Measurements from ENCODE around the gene ANKZF1. TPM values are rescaled to one million over a fixed set of nuclear protein-coding genes. Genes with fewer than 3 reads are reported as not detected.

The ANKZF1 gene
- total RNA-seq, 2 experiments from 2014 or later: 89.4 to 105 TPM

DNA sequence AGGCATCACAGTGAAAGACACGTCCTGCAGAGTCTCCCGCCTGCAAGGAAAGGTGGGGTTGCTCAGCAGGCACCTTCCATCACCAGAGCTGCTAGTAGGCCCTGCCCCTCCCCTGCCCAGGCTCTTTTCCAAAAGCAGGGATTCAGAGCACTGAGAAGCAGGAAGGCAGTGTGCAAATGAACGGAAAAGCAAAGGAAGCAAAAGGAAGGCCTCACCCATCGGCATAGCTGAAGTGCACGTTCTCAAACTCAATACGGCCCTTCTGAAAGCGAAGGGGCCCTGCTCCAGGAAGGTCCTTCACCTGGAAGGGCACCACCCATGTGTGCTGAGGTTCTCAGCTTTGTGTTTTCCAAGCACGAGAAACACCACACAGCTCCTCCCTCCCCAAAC, 16.6 kb upstream of the ANKZF1 start:
- H3K27ac Mint-ChIP-seq: no peak overlapping the region

DNA sequence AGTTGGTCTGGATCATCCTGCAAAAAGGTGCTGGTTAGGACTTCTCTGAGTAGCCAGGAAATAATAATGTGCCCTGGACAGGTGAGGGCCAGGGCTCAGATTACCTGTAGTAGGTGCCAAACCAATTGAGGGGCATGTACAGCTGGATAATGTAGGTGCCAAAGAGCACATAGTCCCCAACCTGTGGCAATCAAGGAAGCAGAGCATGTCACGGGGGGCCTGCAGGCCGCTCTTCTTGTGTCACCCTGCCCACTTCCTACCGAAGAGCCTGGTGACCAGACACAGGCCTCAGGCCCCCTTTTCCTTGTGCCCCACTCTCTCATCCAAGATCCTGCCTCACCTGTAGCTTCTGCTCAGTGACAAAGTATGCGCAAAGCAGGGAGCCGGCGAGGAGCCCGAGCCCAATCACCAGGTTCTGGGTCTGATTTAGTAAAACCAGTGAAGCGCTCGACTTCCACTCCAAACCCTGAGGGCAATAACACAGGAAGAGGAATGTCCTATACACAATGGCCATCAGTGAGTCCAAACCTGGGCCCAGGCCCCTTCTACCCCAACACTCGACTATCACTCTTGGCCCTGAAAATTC, 16.0 kb upstream of the ANKZF1 start:
- peaks cover 23% of the 10 kb centered on the region for H3K36me3 Mint-ChIP-seq
- no peak overlapping the region for H3K4me3 Mint-ChIP-seq
- no peaks in the 10 kb centered on the region for H3K9me3 Mint-ChIP-seq (ENCODE audit: low read depth)
- no peak for ATAC-seq
- CTCF ChIA-PET: interaction anchor here (0.9 to 7.9 kb wide), 7 partner anchors 32 to 81 kb away, joined by 3 to 92 read pairs (median 20); partner anchors contain the start of genes CNPPD1, NHEJ1, SLC23A3 and TUBA4A
- H3K27me3 Mint-ChIP-seq: no peaks in the 10 kb centered on the region
- DNase-seq: no peak
- H3K4me1 Mint-ChIP-seq: peaks cover 54% of the 10 kb centered on the region
- H3K27ac Mint-ChIP-seq: no peak overlapping the region

More for the DNA sequence above, 16.6 kb upstream of the ANKZF1 start:
- Mint-ChIP-seq H3K4me3 (no peak overlapping the region), H3K4me1 (peaks cover 58% of the 10 kb centered on the region), H3K27me3 (no peaks in the 10 kb centered on the region), H3K36me3 (peaks cover 28% of the 10 kb centered on the region), H3K9me3 (ENCODE audit: low read depth) (no peaks in the 10 kb centered on the region)
- CTCF ChIA-PET: interaction anchor here (0.9 to 7.9 kb wide), 8 partner anchors 15 to 82 kb away, joined by 3 to 92 read pairs (median 14); partner anchors contain the start of genes CNPPD1, NHEJ1, SLC23A3 and TUBA4A
- DNase-seq (no peak), ATAC-seq (no peak)

DNA sequence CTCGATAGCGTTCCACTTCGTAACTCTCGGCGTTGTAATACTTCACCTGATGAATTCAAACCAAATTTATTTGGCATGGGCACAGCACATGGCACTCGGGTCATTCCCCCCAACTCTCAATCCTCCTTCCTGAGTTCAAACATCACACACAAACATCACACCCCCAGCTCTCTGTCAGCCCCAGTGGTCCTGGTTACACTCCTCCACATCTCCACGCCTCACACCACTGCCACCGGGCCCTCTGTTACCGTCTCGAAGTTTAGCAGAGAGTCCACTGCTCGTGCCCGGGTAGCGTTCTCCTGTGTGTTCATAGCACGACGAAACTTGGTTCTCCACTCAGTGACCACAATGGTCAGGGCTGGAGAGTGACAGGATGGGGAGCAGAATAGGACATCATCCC, 15.5 kb upstream of the ANKZF1 start:
- H3K27ac Mint-ChIP-seq: peak overlapping the region; percentile 3
- H3K4me3 Mint-ChIP-seq: no peak overlapping the region
- no peaks in the 10 kb centered on the region for H3K9me3 Mint-ChIP-seq (ENCODE audit: low read depth)
- H3K27me3 Mint-ChIP-seq: no peaks in the 10 kb centered on the region
- H3K36me3 Mint-ChIP-seq: peaks cover 17% of the 10 kb centered on the region
- ATAC-seq (no peak), DNase-seq (no peak)
- H3K4me1 Mint-ChIP-seq: peaks cover 52% of the 10 kb centered on the region
- CTCF ChIA-PET: interaction anchor here (1.6 to 7.9 kb wide), 3 partner anchors 43 to 81 kb away, joined by 7 to 92 read pairs (median 66); partner anchors contain the start of genes NHEJ1 and SLC23A3

DNA sequence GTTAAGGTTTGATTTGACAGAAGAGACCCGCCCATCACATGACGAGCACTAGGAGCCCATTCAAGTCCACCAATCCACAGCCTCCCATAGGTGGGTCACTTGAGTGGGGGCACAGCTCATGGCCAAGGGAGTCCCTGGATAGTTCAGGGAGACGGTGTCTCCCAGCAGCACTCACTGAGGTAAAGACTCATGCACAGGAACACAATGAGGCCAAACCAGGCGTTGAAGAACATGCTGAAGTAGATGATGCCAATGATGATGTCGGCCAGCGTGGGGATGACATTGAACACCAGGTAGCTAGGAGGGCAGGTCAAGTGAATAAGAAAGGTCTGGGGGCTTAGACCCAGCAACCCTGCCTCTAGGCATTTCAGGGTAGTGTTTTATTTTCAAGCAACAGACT, 14.8 kb upstream of the ANKZF1 start:
- peaks cover 47% of the 10 kb centered on the region for H3K4me1 Mint-ChIP-seq
- DNase-seq (no peak), ATAC-seq (no peak)
- H3K27me3 Mint-ChIP-seq: no peaks in the 10 kb centered on the region
- no peak overlapping the region for H3K4me3 Mint-ChIP-seq
- peaks cover 14% of the 10 kb centered on the region for H3K36me3 Mint-ChIP-seq
- CTCF ChIA-PET: interaction anchor here (7.7 to 7.9 kb wide), 2 partner anchors 43 to 57 kb away, joined by 66 to 92 read pairs; partner anchors contain the start of genes NHEJ1 and SLC23A3
- H3K9me3 Mint-ChIP-seq (ENCODE audit: low read depth): no peaks in the 10 kb centered on the region
- H3K27ac Mint-ChIP-seq: no peak overlapping the region

DNA sequence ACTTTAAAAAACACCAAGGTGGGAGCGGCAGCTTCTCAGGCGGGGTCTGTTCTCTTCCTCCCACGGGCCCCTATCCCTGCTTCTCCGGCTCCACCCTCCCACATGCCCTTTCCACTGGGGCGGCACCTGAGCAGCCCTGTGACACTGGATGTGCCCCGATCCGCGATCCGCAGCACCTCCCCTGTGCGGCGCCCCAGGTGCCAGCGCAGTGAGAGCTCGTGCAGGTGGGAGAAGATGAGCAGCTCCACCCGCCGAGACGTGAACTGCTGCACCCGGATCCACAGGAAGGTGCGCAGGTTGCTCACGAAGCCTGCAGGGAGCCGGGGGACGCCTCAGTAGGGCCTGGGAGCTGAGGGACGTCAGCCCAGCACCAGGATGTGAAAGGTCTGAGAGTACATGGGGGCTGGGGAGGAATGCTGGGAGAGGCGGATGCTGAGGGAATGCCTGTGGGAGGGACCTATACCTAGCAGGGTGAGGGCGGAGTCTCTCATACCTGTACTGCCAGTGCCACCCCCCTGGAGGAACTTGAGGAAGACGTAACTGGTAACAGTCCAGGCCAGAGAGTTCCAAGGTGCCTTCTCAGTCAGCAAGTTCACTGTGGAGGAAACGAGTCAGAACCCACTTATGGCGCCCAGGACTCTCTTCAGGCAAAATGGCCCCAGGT, 13.6 kb upstream of the ANKZF1 start:
- H3K36me3 Mint-ChIP-seq: peaks cover 15% of the 10 kb centered on the region
- peaks cover 35% of the 10 kb centered on the region for H3K4me1 Mint-ChIP-seq
- CTCF ChIA-PET: interaction anchor here (0.9 to 7.9 kb wide), 10 partner anchors 9 to 83 kb away, joined by 3 to 92 read pairs (median 6); partner anchors contain the start of genes ANKZF1, ATG9A, DNAJB2 and NHEJ1
- ATAC-seq: no peak
- no peak overlapping the region for H3K27ac Mint-ChIP-seq
- no peak for DNase-seq
- H3K9me3 Mint-ChIP-seq (ENCODE audit: low read depth): no peaks in the 10 kb centered on the region
- no peak overlapping the region for H3K4me3 Mint-ChIP-seq
- H3K27me3 Mint-ChIP-seq: no peaks in the 10 kb centered on the region

DNA sequence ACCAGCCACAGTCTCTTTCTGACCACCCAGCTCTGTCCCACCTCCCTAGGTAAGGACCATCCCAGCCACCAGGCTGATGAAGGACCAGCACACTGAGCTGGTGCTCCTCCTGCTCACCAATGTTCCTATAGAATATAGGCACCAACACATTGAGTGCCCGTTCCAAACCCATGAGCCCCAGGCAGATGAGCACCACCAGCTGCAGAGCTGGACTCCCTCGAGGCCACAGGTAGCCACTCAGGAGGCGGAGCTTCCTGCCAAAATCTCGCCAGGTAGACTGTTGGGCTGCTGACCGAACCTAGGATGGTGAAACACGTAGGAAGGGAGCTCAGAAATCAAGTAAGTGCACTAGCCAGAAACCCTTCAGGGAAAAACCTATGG, 13.1 kb upstream of the ANKZF1 start:
- CTCF ChIA-PET: interaction anchor here (0.6 to 7.9 kb wide), 11 partner anchors 9 to 82 kb away, joined by 3 to 92 read pairs (median 4); partner anchors contain the start of genes ANKZF1, ATG9A, DNAJB2 and NHEJ1
- H3K4me1 Mint-ChIP-seq: peaks cover 30% of the 10 kb centered on the region
- no peak overlapping the region for H3K27ac Mint-ChIP-seq
- peak overlapping the region; percentile 37 for H3K4me3 Mint-ChIP-seq
- peaks cover 13% of the 10 kb centered on the region for H3K36me3 Mint-ChIP-seq
- ATAC-seq (no peak), DNase-seq (no peak)
- no peaks in the 10 kb centered on the region for H3K27me3 Mint-ChIP-seq
- H3K9me3 Mint-ChIP-seq (ENCODE audit: low read depth): no peaks in the 10 kb centered on the region

DNA sequence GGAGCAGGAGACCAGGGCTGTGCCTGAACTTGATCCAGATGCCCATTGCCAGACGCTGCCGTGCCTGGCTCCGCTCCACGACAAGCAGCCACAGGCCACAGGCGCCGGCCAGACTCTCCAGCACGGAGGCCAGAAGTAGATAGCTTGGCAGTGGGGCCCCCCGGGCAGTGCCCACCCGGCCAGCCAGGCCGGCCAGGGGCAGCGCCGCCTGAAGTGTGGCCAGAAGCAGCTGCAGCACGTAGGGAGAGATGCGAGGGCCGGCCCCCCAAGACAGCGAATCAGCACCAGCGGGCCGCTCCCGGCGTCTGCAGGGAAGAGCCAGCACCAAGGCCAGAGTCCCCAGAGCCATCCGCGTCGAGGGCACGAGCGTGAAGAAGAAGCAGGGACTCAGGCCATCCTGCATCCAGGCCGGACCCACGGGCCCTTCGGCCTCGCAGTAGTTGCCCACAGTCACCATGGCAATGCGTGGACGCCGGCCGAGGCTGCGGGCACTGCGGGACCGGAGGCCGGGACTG, 11.3 kb upstream of the ANKZF1 start:
- Mint-ChIP-seq H3K36me3 (peaks cover 11% of the 10 kb centered on the region), H3K4me1 (peaks cover 26% of the 10 kb centered on the region), H3K27me3 (no peaks in the 10 kb centered on the region), H3K4me3 (peak overlapping the region; percentile 76), H3K9me3 (ENCODE audit: low read depth) (no peaks in the 10 kb centered on the region), H3K27ac (peak overlapping the region; percentile 72)
- DNase-seq: no peak
- CTCF ChIA-PET: interaction anchor here (1.2 to 7.9 kb wide), 11 partner anchors 12 to 77 kb away, joined by 3 to 92 read pairs (median 5); partner anchors contain the start of genes ANKZF1, ATG9A, NHEJ1 and TUBA4B
- ATAC-seq: peak; percentile 57

DNA sequence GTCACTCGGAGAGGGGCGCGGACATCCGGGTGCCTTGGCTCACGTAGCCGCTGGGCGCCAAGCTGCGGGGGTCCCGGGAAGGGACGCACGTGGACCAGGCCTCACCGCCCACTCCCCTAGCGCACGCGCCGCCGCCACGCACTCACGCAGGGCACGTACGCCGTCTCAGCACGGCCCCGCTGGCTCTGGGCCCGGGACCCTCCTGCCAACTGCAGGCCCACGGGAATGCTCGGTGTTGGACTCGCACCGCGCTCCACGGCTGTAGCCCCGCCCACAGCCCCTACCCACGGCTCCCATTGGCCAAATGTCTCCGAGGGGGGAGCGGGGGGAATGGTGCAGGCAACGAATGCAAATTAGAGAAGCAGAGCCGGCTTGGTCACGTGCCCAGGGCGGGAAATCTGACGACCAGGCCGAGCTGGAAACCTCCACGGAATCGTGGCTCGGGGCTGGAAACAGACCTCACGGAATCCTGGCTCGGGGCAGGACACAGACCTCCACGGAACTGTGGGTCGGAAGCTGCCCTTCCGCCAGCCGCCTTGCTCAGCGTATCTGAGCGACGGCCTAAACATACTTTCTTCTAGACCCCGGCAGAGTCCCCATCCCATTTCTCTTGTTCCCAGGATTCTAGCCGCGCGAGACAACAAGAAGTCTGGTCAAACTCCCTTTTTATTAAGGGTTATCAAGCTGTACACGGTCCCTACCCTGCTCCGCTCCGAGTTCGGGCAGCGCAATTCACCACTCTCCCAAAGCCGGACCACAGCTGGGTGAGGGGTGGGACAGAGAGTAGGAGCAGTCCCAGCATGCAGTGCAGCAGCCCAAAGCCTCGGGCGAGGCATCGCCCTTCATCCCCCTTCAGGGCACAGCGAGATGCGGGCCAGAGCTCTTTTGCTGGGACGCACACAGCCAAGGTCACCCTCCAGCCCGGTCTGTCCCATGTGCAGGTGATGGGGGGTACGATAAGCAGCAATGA, 10.6 kb upstream of the ANKZF1 start, which contains the start of gene ABCB6:
Gene ABCB6, minus strand, starts transcription at position 227 of the 970 bp plus-strand sequence. CDS start 285 bp downstream, outside the sequence.
- CTCF ChIA-PET: interaction anchor here (1.1 to 4.7 kb wide), 11 partner anchors 11 to 76 kb away, joined by 3 to 26 read pairs (median 5); partner anchors contain the start of genes ANKZF1, ATG9A, TUBA4B and ZFAND2B
- Mint-ChIP-seq H3K9me3 (ENCODE audit: low read depth) (no peaks in the 10 kb centered on the region), H3K4me1 (peaks cover 25% of the 10 kb centered on the region), H3K36me3 (peaks cover 18% of the 10 kb centered on the region), H3K27ac (peak within 1 kb of the TSS; percentile 72), H3K4me3 (peak within 1 kb of the TSS; percentile 76), H3K27me3 (no peaks in the 10 kb centered on the region)
- DNase-seq (peak; percentile 89), ATAC-seq (peak; percentile 78)

DNA sequence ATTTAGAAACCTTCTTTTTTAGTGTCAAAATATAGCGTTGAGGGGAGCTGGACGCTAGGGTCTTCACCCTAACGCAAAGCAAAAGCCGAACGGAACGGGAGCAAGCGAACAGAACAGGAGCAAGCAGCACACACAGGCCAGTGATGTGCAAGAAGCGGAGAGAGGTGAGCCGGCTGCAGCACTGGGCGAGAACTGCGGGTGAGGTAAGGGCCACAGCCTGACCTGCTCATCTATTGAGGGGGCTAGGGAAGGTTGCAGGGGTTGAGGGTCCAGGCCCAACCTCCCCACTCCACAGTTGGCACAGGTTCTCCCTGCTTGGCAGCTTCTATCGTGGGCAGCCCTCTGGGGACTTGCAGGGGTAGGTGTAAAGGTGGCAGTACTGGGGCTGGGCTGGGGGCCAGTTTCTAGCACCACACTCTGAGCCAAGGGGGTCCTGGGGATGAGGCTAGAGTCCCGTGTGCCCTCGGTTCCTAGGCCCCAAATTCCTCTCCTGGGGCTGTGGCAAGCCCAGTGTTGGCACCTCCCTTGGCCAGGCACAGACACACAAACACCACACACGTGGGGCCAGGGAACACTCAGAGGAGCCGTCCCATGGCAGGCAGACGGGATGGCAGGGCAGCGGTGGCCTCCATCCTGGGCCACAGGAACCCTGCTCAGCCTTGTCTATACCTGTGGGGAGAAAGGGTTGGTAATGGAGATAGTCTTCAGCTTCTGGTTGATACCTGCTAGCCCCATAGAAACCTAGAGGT, 9.6 kb upstream of the ANKZF1 start:
- Mint-ChIP-seq H3K27ac (no peak overlapping the region), H3K4me1 (peaks cover 25% of the 10 kb centered on the region), H3K9me3 (ENCODE audit: low read depth) (no peaks in the 10 kb centered on the region), H3K27me3 (no peaks in the 10 kb centered on the region), H3K4me3 (no peak overlapping the region), H3K36me3 (peaks cover 22% of the 10 kb centered on the region)
- DNase-seq (no peak), ATAC-seq (no peak)
- CTCF ChIA-PET: interaction anchor here (1.1 to 4.7 kb wide), 5 partner anchors 47 to 75 kb away, joined by 4 to 26 read pairs (median 5); no protein-coding TSS in a partner anchor

DNA sequence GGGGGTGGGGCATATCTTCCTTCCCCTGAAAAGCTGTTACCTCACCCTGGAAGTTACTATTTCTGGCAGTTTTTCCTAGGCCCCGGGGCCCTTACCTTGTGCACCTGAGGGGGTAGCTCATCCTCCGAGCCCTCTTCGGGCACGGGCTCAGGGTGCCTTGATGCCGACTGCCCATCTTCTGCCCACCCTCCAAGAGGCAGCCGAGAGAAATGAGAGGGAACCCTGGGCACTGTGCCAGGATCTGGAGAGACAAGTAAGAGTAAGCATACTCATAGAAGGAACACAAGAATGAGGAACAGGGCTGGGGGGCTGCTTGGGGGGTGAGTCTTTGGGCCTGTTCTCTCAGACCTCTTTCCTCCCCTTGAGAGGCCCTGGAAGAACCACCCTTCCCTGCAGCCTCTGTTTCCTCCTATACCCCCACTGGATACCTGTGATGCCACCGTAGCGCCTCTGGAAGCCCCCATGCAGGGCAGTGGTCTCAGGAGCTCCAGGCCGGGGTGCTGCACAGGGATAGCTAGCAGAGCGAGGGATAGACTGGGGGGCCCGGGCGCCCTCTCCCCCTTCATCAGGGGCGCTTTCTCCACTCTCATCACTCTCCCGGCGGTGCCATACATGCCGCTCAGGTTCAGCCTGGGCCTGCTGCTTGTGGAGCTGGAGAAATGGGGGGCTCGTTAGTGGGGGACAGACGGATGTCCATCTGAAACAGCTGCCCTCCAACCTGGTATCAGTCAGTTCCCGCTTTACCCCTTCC, 8.8 kb upstream of the ANKZF1 start:
- no peaks in the 10 kb centered on the region for H3K27me3 Mint-ChIP-seq
- DNase-seq: no peak
- CTCF ChIA-PET: interaction anchor here (0.9 kb wide), 1 partner anchor 51 kb away, joined by 3 read pairs; the partner anchor contains the start of gene SLC23A3
- H3K36me3 Mint-ChIP-seq: peaks cover 29% of the 10 kb centered on the region
- no peak overlapping the region for H3K27ac Mint-ChIP-seq
- H3K9me3 Mint-ChIP-seq (ENCODE audit: low read depth): no peaks in the 10 kb centered on the region
- H3K4me3 Mint-ChIP-seq: no peak overlapping the region
- H3K4me1 Mint-ChIP-seq: peaks cover 32% of the 10 kb centered on the region
- ATAC-seq: no peak

DNA sequence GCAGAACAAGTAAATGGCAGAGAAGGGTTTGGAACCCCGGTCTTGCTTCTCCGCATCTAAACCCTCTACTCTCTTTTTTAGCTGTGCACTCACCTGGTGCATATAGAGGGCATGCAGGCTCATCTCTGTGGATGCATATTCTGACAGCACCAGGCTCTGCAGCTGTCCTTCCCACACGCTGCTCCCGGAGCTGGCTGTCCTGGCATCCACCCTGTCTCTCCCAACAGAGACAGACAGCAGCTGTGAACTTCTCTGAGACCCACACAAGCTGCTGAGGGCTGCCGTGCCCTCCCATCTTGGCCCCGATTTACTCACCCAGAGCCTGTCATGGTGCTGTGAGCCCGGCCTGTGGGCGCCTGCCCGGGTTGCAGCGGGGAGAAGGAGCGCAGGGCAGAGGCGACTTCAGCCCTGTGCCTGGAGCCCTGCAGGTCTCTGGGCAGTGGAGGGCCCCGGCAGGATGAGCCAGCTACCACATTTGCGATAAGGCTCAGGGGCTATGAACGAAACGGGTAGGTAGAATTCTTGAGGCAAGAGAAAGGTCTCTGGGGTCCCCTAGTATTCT, 7.6 kb upstream of the ANKZF1 start:
- peaks cover 29% of the 10 kb centered on the region for H3K4me1 Mint-ChIP-seq
- no peak overlapping the region for H3K4me3 Mint-ChIP-seq
- H3K36me3 Mint-ChIP-seq: peaks cover 34% of the 10 kb centered on the region
- no peaks in the 10 kb centered on the region for H3K9me3 Mint-ChIP-seq (ENCODE audit: low read depth)
- no peaks in the 10 kb centered on the region for H3K27me3 Mint-ChIP-seq
- no peak for DNase-seq
- CTCF ChIA-PET: interaction anchor here (0.9 to 1.6 kb wide), 3 partner anchors 52 to 164 kb away, joined by 3 to 7 read pairs (median 3); partner anchors contain the start of gene SLC23A3
- no peak overlapping the region for H3K27ac Mint-ChIP-seq
- ATAC-seq: no peak
